Skeletal muscle satellite cell (primary cell): Measurements from ENCODE around the gene ZDHHC11.
"Not testable (repeated sequence)": the region's sequence is repeated elsewhere in the genome, so short reads cannot be mapped to it uniquely, and the experiment has no call there.

ENCODE experiments used
- H3K27me3 ChIP-seq: 2 replicates; pipeline ENCODE4 v1.7.0; 2013; ENCODE audit warnings: low read length; ENCODE audit not compliant: control insufficient read depth, insufficient read depth
- H3K36me3 ChIP-seq: 2 replicates; pipeline ENCODE4 v1.7.0; 2013; ENCODE audit warnings: mild to moderate bottlenecking, control low read depth, low read length; ENCODE audit not compliant: insufficient read depth
- H3K4me1 ChIP-seq: 2 replicates; pipeline ENCODE4 v1.7.0; 2013; ENCODE audit warnings: low read length; ENCODE audit not compliant: control insufficient read depth, insufficient read depth
- H3K4me2 ChIP-seq: 2 replicates; pipeline ENCODE4 v1.7.0; 2013; ENCODE audit warnings: mild to moderate bottlenecking, low read length
- H3K4me3 ChIP-seq: 2 replicates; pipeline ENCODE4 v1.7.0; 2013; ENCODE audit warnings: low read length
- H3K9ac ChIP-seq: 2 replicates; pipeline ENCODE4 v1.7.0; 2013; ENCODE audit warnings: mild to moderate bottlenecking, low read depth, low read length, moderate library complexity
- H3K9me3 ChIP-seq: replicated peaks from 2 replicates; pipeline ENCODE4 v1.7.0; 2013; ENCODE audit warnings: mild to moderate bottlenecking, control low read depth, low read length

Gene ZDHHC11

DNA sequence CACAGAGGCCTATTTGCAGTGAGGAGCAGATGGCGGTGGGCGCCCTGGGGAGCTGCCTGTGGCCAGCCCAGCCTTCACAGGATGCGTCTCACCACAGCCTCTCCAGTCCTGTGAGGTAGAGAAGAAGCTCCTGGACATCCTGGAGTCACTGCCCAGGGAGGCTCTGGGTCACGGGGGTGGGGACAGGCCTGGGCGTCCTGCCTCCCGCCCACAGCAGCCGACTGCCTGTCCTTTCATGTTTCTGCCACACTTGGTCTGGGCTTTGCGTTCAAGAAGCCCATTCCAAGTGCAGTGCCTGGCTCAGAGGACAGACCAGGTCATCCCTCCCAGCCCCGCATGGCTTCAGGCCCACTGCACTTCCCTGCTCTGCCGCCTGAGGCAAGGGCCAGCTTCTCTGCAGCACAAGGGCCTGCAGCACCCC, 12.3 kb downstream of the ZDHHC11 start:
- not testable (repeated sequence) for H3K36me3 ChIP-seq, H3K9ac ChIP-seq, H3K9me3 ChIP-seq, H3K4me3 ChIP-seq, H3K27me3 ChIP-seq, H3K4me1 ChIP-seq, H3K4me2 ChIP-seq

DNA sequence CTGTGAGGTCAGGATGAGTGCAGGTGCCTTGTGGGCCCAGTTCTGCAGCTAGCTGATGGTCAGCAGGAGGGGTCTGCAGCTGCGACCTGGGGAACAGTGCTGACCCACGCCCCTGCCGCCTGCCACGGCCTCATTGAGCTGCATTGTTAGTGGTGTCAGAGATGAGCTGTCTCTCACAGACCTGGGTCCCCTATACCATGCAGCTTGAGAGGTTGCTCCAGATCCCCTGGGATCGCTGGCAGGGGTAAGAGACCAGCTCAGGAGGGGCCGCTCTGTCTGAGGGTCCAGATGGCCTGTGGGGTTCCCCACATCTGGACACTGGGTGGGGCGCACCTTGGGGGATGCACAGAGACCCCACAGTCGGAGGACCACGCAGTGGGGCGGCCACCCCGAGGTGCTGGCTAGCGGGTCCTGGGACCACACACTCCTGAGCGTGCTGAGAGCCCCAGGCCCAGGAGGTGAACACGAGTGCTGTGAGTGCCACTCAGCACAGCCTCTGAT, 13.1 kb downstream of the ZDHHC11 start:
- not testable (repeated sequence) for H3K36me3 ChIP-seq, H3K4me2 ChIP-seq, H3K27me3 ChIP-seq, H3K9me3 ChIP-seq, H3K9ac ChIP-seq, H3K4me1 ChIP-seq, H3K4me3 ChIP-seq

DNA sequence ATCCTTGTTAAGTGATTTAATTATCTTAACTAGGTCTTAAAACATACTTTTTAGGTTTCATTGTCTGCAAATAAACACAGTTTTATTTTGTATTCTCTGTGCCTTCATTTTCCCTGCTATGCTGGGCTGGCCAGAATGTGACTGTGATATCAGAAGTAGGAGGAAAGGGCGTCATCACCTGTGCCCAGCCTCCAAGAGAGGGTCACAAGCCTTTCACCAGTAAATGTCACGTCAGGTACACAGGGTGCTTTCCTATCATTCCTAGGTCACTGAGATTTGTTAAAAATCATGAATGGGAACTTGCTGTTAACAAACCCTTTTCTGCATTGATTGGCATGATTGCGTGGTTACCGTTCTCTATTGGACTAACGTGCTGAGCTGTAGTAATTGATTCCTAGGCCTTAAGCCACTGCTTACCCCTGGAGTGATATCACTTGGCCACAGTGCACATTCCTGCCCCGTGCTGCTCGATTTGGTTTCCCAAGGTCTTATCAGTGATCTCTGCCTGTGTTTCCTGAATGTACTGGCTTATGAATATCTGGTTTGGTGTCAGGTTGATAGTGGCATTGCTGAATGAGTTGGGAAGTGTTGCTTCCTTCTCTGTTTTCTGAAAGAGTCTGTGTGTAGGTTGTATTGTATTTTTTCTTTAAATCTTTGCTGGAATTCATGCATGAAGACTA, 14.7 kb downstream of the ZDHHC11 start:
- not testable (repeated sequence) for H3K9ac ChIP-seq, H3K9me3 ChIP-seq, H3K4me1 ChIP-seq, H3K4me2 ChIP-seq, H3K27me3 ChIP-seq, H3K4me3 ChIP-seq, H3K36me3 ChIP-seq

DNA sequence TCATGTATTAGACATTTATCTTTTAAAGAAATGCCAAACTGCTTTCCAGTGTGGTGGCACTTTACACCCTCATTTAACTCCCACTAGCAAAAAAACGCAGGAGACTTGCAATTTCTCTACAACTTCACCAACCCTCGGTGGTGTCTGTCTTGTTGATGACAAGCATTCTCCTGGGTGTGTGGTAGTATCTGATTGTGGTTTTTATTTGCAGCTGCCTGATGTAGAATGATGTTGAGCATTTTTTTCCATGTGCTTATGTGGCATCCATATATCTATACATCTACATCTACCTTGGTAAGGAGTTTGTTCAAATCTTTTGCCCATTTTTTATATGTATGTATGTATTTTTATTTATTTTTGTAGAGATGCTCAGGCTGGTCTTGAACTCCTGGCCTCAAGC, 16.8 kb downstream of the ZDHHC11 start:
- not testable (repeated sequence) for H3K4me2 ChIP-seq, H3K9me3 ChIP-seq, H3K9ac ChIP-seq, H3K4me1 ChIP-seq, H3K36me3 ChIP-seq, H3K4me3 ChIP-seq, H3K27me3 ChIP-seq

DNA sequence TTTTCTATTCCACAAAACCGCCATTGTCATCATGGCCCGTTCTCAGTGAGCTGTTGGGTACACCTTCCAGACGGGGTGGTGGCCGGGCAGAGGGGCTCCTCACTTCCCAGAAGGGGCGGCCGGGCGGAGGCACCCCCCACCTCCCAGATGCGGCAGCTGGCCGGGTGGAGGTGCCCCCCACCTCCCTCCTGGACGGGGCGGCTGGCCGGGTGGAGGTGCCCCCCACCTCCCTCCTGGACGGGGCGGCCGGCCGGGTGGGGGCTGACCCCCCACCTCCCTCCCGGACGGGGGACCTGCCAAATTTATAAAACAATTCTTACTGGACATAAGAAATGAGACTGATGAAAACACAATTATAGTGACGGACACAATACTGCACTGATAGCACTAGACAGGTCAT, 22.6 kb downstream of the ZDHHC11 start:
- not testable (repeated sequence) for H3K27me3 ChIP-seq, H3K4me3 ChIP-seq, H3K9ac ChIP-seq, H3K9me3 ChIP-seq, H3K36me3 ChIP-seq, H3K4me1 ChIP-seq, H3K4me2 ChIP-seq

DNA sequence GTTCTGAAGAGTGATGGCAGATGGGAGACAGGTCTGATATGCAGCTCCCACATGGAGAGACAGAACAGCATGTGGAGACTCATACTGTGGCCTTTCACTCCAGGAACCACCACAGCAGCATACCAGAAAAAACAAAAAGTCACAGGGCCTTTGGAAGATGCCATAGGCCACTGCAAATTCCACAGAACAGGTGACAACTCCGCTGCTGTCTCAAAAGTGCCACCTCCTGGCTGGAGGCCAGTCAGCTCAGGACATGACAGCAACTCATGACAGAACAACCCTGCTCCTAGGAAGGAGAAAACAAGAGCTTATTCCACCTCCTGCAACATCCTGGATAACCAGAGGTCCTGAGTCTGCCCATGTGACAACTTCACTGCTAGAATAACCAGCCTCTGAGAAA, 25.2 kb downstream of the ZDHHC11 start:
- not testable (repeated sequence) for H3K9ac ChIP-seq, H3K4me1 ChIP-seq, H3K27me3 ChIP-seq, H3K4me3 ChIP-seq, H3K9me3 ChIP-seq, H3K4me2 ChIP-seq, H3K36me3 ChIP-seq

DNA sequence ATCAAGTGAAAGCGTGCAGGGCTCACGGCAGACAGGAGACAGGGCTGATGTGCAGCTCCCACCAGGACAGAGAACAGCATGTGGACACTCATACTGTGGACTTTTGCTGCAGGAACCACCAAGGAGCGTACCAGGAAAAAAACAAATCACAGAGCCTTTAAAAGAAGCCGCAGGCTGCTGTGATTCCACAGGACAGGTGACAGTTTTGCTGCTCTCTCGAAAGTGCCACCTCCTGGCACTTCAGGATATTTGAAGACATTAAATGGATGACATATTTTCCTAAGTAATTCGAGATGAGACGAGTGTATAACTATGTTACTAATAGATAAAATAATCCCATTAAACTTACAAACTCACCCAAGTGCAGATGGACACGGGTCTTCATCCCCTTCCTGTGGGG, 29.3 kb downstream of the ZDHHC11 start:
- H3K9me3 ChIP-seq, result no peaks in the 10 kb centered on the region
- H3K4me3 ChIP-seq, result no peak overlapping the region
- no peaks in the 10 kb centered on the region for H3K36me3 ChIP-seq
- no peak overlapping the region for H3K9ac ChIP-seq
- H3K4me1 ChIP-seq, result no peaks in the 10 kb centered on the region
- no peaks in the 10 kb centered on the region for H3K27me3 ChIP-seq
- no peak overlapping the region for H3K4me2 ChIP-seq

DNA sequence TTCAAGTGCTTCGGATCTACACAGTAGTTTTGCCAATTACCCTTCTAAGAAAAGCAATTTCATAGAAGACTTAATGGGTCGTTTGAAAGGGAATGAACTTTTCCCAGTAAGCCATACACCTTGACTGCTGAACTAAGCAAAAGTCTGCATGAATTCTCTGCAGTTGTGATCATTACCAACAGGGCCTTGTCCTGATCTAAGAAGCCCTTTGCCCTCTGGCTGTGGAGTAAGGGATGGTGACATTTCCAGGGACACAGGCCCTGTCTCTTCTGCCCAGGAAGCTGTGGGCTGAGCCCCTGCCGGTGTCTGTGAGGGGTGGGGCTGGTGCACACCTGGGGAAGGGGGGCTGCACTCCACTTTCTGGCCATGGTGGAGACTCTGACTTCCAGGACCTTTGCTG, 30.5 kb downstream of the ZDHHC11 start:
- no peaks in the 10 kb centered on the region for H3K36me3 ChIP-seq
- H3K9ac ChIP-seq, result no peak overlapping the region
- H3K4me1 ChIP-seq, result no peaks in the 10 kb centered on the region
- H3K9me3 ChIP-seq, result no peaks in the 10 kb centered on the region
- no peak overlapping the region for H3K4me2 ChIP-seq
- no peak overlapping the region for H3K4me3 ChIP-seq
- H3K27me3 ChIP-seq, result no peaks in the 10 kb centered on the region

DNA sequence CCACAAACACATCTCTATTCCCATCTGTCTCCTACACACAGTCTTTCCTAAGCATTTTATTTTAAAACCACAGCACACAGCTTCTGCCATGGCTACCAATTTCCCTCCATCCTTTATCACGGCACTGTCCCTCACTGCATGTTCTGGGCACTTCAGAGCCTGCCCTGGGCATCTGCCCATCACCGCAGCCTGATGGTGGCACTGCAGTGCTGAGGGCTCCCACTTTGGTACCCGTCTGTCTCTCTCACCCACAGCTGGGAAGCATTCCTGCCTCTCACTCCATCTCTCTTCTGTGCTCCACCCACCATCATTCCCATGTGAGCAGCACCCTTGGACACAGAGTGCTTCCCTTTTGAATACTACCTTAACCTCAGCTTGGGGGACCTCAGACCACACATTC, 31.7 kb downstream of the ZDHHC11 start:
- H3K4me2 ChIP-seq, result no peak overlapping the region
- H3K36me3 ChIP-seq, result no peaks in the 10 kb centered on the region
- no peaks in the 10 kb centered on the region for H3K9me3 ChIP-seq
- H3K4me1 ChIP-seq, result no peaks in the 10 kb centered on the region
- H3K9ac ChIP-seq, result no peak overlapping the region
- no peaks in the 10 kb centered on the region for H3K27me3 ChIP-seq
- no peak overlapping the region for H3K4me3 ChIP-seq

DNA sequence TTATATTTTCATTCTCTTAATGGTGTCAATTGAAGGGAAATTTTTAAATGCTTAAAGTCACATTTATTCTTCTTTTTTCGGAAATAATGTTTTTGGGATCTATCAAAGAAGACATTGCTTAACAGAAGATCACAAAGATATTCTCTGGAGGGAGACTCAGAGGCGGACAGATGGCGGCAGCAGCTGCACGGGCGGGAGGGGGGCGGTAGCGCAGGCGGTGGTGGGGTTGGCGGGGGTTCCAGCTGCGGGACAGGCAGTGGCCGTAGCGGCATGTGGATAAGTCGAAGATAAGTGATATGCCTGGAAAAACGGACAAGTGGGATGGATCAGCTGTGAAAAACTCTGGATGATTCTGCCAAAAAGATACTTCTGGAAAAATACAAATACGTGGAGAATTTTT, 34.6 kb downstream of the ZDHHC11 start:
- Histone ChIP-seq H3K27me3 (no peaks in the 10 kb centered on the region), H3K4me3 (no peak overlapping the region), H3K4me2 (no peak overlapping the region), H3K9me3 (no peaks in the 10 kb centered on the region), H3K4me1 (no peaks in the 10 kb centered on the region), H3K9ac (no peak overlapping the region), H3K36me3 (no peaks in the 10 kb centered on the region)

DNA sequence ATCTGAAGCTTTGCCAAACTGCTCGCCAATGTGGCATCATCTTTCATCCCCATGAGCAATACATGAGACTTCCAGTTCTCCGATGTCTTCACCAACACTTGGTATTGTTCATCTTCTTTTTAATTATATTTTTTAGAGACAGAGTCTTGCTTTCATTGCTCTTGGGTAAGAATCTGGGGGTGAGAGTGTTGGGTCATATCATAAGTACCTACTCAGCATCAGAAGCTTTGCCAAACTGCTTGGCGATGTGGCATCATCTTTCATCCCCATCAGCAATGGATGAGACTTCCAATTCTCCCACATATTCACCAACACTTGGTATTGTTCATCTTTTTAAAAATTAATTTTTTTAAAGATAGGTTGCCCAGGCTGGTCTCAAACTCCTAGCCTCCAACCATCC, 35.3 kb downstream of the ZDHHC11 start:
- no peak overlapping the region for H3K9ac ChIP-seq
- H3K4me3 ChIP-seq, result no peak overlapping the region
- no peaks in the 10 kb centered on the region for H3K4me1 ChIP-seq
- no peaks in the 10 kb centered on the region for H3K36me3 ChIP-seq
- H3K27me3 ChIP-seq, result no peaks in the 10 kb centered on the region
- no peaks in the 10 kb centered on the region for H3K9me3 ChIP-seq
- no peak overlapping the region for H3K4me2 ChIP-seq

DNA sequence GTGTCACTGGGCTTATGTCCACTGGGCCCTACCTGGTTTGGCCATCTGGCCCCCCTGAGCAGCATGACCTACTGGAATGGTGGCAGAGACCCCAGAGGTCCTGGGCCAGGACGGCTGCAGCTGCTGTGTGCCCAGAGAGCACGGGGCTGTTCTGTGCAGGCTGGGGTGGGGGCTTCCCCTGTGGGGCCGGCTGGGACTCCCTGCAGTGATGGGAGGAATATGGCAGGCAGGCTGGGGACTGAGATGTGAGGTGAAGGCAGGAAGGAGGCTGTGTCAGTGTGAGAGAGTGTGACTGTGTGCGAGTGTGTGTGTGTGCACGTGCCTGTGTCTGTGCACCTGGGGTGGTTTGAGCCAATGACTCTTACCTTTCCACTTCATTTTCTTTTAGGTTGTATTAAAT, 37.2 kb downstream of the ZDHHC11 start:
- not testable (repeated sequence) for H3K9me3 ChIP-seq, H3K36me3 ChIP-seq, H3K9ac ChIP-seq, H3K4me2 ChIP-seq, H3K27me3 ChIP-seq, H3K4me1 ChIP-seq, H3K4me3 ChIP-seq
